ENCODE measurements around the gene CACNA1G.

CACNA1G gene

GRCh38 chr17:50566886-50567285 is 6.4 kb downstream of the CACNA1G start:
- no peak for TF ChIP-seq CTCF (IDR thresholded peaks at IDR 0.05)
- TF ChIP-seq ZFX (IDR thresholded peaks at IDR 0.05; ENCODE audit: borderline replicate concordance), result no peak
- H3K27ac ChIP-seq, result no peak overlapping the region

GRCh38 chr17:50568659-50569058 is 8.1 kb downstream of the CACNA1G start:
- H3K27ac ChIP-seq, result no peak overlapping the region
- TF ChIP-seq ZFX (IDR thresholded peaks at IDR 0.05; ENCODE audit: borderline replicate concordance) (no peak), CTCF (IDR thresholded peaks at IDR 0.05) (no peak)

- no peak for TF ChIP-seq ZFX (IDR thresholded peaks at IDR 0.05; ENCODE audit: borderline replicate concordance)
- no peak for TF ChIP-seq CTCF (IDR thresholded peaks at IDR 0.05)
- no peak overlapping the region for H3K27ac ChIP-seq
Observed at GRCh38 chr17:50569592-50569991, 9.1 kb downstream of the CACNA1G start.

- H3K27ac ChIP-seq, result no peak overlapping the region
- no peak for TF ChIP-seq CTCF (IDR thresholded peaks at IDR 0.05)
Observed at GRCh38 chr17:50570032-50570431, 9.5 kb downstream of the CACNA1G start.

- no peak for TF ChIP-seq CTCF (IDR thresholded peaks at IDR 0.05)
- no peak for TF ChIP-seq ZFX (IDR thresholded peaks at IDR 0.05; ENCODE audit: borderline replicate concordance)
Observed at GRCh38 chr17:50570528-50570927, 10.0 kb downstream of the CACNA1G start.

GRCh38 chr17:50571681-50572080 is 11.2 kb downstream of the CACNA1G start:
- no peak overlapping the region for H3K27ac ChIP-seq
- TF ChIP-seq CTCF (IDR thresholded peaks at IDR 0.05) (no peak), ZFX (IDR thresholded peaks at IDR 0.05; ENCODE audit: borderline replicate concordance) (no peak)

More at GRCh38 chr17:50570528-50570927, 10.0 kb downstream of the CACNA1G start:
- no peak overlapping the region for H3K27ac ChIP-seq

- no peak overlapping the region for H3K27ac ChIP-seq
- TF ChIP-seq ZFX (IDR thresholded peaks at IDR 0.05; ENCODE audit: borderline replicate concordance), result no peak
- no peak for TF ChIP-seq CTCF (IDR thresholded peaks at IDR 0.05)
Observed at GRCh38 chr17:50572541-50572940, 12.0 kb downstream of the CACNA1G start.

All from 22Rv1 (cell line).